ENCODE results near the gene ERRFI1.

The ERRFI1 gene

GRCh38 chr1:8017495-8018197 lies 8.5 kb downstream of the ERRFI1 start:
- DNase-seq, result no peak

DNA sequence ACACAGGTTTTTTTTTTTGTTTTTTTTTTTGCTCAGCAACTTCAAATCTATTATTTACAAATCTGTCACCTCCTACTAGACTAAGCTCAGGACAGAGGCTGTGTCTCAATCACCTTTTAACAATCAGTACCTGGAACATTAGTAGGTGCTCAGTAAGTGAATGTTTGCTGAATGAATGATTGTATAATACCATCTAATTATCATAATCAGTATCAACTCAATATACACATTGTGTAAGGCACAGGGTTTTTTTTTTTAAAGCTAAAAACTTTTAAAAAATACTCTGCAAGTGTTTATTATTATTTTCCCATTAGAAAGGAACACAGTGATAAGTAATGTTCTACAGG lies 9.2 kb downstream of the ERRFI1 start:
- DNase-seq, result no peak

- no peak for DNase-seq
Observed at GRCh38 chr1:8016210-8016894, 9.8 kb downstream of the ERRFI1 start.

- DNase-seq, result no peak
Observed at GRCh38 chr1:8015809-8016165, 10.3 kb downstream of the ERRFI1 start.

DNA sequence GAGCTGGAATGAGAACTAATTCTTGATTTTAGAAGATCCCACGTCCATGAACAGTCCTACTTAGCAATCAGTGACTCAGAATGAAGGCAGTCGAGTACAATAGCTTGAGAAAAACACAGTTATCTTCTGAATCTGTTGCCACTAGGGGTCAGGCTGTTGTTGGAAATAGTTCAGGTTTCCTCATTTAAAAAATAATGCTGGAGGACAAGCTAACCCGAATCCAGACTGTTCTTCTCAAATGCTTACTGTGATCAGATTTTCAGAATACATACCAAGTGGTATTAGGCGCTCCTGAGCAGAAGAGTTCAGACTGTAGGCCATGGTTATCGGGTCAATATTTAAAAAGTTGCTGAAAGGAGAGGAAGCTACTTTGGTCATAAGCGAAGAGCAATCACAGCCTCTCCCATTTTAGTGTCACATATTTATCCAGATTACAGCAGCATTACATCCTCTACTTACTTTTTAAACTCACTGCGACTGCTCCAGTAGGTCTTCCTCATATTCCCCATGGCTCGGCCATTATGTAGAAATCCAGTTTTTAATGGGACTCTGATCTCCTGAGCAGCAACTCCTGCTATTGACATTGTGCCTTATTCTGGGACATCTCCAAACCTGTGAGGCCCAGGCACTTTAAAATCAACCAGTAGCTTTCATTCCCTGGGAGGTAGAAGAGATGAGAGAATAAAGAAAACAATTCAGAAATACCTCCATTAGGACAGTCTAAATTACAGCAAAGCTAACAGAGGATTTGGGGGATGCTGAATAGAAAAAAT lies 10.9 kb downstream of the ERRFI1 start:
- DNase-seq, result peak; percentile 64

DNA sequence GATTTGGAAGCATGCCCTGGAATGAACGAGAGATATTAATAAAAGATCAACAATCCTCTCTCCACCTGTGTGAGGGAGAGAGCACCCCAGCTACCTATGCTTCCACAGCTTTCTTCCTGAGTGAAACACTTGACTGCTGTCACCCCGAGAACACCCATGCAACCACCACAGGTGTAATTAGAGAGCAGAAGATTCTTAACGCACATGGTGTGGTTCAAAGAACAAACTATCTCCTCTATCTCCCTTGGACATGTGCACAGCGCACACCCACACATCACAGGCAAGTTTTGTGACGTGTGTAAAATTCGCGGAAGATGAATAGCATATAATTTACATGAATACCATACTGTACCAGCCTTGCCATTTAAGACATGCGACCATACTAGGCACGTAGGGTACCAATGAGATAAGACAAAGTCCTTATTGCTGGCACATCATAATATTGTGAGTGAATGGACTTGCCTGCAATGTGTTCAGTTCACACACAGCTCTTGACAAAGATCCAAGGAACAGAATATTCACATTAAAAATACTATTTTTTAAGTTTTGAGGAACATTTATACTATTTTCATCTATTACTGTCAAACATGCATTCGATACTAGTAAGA lies 11.6 kb downstream of the ERRFI1 start:
- no peak for DNase-seq

- no peak for DNase-seq
Observed at GRCh38 chr1:8013800-8014199, 12.3 kb downstream of the ERRFI1 start.

DNA sequence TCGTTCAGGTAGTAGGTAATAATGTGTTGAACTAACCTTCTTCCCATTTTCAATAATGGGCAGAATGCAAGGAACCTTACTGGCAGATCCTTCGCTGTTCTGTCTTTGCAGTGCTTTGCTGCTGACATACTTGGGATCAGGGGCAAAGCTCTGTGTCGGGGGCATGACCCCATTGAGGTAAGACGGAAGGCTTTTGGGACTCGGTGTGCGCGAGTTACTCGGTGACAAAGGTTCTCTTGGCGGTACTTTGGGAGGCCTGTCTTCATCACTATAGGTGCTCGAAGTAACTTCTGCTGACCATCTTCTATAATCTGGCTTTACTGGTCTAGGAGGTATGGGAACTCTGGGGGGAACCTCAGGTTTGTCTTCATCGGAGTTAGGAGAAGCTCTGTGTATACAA lies 12.7 kb downstream of the ERRFI1 start:
- DNase-seq, result no peak

DNA sequence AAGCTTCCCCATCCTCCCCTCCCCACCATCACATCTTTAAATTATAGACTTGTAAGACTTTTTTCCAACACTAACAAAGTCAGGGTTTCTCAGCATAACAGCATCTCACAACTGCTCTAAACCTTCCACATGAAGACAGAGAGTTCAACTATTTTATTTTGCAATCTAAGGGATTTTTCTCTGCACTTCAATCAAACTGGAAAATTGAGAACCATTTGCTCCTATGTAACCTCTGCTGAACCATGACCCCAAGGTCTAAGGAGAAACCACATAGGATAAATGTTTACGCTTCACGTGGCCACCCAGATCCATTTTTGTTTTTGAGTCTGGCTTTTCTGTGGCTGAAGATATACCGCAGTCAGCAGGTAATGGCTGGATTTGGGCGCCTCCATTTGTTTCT lies 13.2 kb downstream of the ERRFI1 start:
- no peak for DNase-seq

- DNase-seq, result no peak
Observed at GRCh38 chr1:8011923-8012858, 13.9 kb downstream of the ERRFI1 start.

DNA sequence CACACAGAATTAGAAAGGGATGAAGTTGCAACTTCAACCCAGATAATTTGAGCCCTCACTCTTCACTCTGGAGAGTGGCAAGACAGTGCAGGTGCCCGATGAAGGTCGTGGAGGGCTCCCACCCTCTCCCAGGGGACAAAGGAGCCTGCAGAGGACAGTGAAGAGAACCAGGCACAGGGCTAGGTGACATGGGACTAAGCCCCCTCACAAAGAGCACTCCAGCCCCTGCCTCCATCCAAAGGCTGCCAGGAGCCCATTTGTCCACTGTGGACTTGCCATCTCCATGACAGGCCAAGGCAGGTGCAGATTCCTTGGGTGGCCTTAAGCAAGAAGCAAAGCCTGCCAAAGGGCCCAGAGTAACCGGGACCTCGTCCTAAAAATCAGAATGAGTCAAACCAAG lies 15.1 kb downstream of the ERRFI1 start:
- no peak for DNase-seq

DNA sequence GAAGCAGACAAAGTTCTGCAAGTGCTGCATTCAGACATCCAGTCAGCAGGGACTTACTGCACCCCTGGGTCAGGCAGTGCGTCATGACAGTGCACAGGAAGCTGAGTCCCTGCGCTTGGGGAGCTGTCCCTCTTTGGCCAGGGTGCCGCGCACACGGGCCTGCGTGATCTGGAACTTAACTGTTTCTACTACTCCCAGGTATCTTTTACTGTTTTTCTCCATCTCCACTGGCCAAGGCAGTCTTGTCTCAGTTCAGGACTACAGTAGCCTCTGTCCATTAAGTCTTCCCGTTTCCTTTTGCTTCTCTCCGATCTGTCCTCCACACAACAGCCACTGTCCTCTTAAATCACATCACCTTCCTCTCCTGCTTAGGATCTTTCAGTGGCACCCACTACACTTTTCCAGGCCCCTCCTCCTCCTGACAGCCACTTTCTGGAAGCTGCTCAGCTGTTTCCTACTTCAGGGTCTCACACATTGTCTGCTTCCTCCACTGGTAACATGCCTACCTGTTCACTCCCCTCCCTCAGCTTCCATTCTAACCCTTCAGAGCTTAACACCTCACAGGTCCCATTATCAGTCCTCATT lies 15.9 kb downstream of the ERRFI1 start:
- DNase-seq, result no peak

GRCh38 chr1:8009043-8010002 lies 16.8 kb downstream of the ERRFI1 start:
- no peak for DNase-seq

DNA sequence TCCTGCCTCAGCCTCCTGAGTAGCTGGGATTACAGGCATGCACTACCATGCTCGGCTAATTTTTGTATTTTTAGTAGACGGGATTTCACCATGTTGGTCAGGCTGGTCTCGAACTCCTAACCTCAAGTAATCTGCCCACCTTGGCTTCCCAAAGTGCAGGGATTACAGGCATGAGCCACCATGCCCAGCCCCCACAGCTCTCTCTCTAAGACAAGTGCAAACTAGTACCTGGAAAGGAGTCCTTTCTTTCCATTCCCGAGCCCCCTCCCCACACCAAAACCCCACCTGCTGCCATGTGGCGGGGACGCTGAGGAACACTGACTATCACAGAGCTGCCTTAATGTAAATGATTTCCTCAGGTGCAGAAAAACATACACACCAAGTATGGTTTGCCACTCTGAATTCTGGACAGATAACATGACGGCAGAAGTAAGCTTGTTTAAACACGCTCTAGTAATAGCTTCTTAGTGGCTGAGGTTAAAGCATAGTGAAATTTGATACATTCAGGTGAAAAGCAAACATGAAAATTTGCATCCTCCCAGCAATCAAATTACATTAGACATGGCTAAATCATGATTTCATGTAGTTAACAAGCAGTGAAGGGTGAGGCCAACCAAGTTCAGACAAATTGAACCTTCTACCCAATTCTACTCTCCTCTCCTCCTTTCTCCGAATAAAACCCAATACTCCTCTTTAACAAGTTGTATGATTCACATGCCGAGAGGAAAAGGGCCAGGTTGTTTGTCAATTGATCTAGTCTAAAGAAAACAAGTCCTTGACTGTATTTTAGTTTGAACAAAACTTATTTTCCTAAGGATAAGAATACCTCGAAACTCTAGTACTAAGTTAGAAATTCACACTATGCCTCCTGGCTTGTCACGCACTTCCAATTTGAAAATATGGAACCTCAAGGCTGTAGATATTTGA lies 19.8 kb downstream of the ERRFI1 start:
- peak; percentile 68 for DNase-seq

DNA sequence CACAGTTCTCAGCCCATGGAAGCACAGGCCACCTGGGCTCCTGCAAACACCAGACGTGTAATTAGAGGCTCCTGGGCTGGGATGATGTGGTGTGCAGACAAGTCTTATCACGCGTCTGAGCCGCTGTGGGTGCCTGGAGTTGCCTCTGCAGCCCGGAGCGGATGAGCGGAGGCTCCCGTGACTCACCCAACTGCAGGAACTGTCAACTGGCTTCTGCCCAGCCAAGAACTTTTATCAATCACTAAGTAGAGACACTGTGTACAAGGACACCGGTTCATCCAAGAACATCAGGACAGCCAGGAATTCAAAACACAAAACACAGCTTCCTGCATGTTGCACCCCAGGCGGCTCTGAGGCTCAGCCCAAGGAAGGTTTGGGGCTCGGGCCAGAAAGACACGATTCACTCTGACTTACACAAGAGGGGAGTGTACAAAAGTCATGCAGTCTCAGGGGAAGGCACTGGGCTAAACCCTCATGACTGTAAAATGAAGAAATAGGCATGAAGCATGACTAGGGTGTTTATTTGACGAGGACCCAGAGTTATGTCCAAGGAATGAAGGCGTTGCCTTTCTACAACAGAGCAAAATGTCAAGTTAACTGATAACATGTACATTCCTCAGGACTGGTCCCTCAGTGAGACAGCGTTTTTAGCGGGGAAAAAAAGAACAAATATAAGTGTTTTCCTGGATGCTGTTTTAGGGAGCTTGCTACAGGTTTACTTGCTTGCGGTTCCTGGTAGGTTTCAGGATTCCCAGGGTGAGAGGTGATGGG lies 21.1 kb downstream of the ERRFI1 start:
- DNase-seq, result peak; percentile 93

DNA sequence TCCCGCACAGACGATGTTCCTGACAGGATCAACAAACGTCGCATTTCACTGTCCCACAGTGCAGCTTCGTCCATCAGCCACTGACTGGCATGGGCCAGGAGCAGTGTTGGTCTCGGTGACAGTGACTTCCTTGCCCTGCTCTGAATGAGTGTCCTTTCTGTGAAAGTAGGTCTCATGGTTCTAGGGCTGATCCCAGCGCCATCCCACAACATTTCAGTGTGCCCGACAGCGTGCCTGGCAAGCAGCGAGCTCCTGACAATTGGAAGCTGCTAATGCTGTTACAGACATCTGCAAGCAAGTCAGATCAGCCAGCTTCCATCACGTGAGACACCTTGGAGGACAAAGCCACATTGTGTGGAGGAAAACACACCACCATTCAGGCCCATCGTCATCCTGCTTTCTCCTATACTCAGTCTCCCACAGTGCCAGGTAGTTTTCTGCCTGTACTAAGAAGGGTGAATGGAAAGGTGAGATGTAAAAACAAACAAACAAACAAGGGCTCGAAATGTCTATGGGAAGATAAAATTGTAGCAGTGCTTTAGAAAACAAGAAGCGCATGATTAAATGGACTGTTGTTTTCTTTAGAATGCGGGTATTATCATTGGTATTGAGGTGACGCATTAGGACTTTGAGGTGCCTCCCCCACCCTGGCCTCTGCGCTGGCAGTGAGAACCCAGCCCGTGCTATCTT lies 21.9 kb downstream of the ERRFI1 start:
- peak; percentile 51 for DNase-seq

- no peak for DNase-seq
Observed at GRCh38 chr1:8003438-8004112, 22.5 kb downstream of the ERRFI1 start.

DNA sequence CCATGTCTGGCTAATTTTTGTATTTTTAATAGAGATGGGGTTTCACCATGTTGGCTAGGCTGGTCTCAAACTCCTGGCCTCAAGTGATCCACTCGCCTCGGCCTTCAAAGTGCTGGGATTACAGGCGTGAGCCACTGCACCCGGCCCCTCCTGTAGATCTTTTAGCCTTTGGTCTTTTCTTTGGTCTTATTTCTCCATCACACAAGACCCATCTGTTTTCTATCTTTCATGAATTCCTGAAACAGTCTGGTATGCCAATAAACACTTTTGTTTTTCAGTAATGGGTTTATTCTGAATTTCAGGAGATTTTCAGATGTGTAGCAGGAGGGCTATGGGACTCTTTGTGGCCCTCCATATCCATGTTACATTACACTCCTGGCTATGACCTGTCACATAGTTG lies 23.2 kb downstream of the ERRFI1 start:
- DNase-seq, result no peak

Measured in COR-L47 (cell line).